ENCODE data around the gene CCDC59. TPM values are rescaled to one million over a fixed set of nuclear protein-coding genes. Genes with fewer than 3 reads are reported as not detected.
A peak's percentile ranks its signal among the peaks of the same experiment; 100 is the strongest.

Gene CCDC59
- total and polyA plus RNA-seq, 9 of the 15 experiments (the other 6 are each of a cell fraction or from before 2014, with no cell fraction given) = 34.0 to 186 (median 119) TPM

DNA sequence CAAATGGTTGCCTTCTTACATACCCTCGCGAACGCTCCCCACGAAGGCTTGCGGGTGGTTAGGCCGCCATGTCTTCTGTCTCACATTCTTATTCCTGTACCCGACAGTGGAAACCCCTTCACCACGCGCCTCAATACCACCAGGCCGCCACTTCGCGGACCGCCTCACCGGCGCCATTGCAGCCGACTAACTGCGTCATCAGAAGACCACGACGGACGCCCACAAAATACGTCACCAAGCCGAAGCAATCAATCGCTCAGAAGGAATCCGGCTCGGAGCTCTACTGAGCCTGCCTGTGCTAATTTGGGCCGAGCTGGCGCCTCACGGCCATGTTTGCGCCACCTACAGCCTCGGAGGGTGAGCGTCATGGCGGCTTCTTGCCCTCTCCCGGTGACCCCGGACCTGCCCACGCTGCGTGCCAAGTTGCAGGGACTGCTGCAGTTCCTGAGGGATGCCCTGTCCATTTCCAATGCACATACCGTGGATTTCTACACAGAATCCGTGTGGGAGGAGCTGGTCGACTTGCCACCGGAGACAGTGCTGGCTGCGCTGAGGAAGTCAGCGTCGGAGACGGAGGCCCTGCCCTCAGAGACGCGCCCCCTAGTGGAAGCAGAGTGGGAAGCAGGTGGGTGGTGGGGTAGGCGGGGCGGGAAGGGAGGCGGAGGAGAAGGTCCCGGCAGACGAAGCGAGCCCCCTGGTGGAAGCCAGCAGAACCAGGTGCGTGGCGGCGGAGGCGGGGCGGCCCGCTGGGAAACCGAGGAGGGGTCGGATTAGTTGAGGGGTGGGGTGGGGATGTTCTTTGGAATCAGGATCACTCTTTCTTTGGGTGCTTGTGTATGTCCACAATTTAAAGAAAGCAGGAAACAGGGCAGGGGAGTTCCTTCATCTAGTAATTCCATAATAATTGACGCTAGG is at the start of gene CCDC59, which contains the start of gene METTL25 (continued):
- TF ChIP-seq, protein P1, sequence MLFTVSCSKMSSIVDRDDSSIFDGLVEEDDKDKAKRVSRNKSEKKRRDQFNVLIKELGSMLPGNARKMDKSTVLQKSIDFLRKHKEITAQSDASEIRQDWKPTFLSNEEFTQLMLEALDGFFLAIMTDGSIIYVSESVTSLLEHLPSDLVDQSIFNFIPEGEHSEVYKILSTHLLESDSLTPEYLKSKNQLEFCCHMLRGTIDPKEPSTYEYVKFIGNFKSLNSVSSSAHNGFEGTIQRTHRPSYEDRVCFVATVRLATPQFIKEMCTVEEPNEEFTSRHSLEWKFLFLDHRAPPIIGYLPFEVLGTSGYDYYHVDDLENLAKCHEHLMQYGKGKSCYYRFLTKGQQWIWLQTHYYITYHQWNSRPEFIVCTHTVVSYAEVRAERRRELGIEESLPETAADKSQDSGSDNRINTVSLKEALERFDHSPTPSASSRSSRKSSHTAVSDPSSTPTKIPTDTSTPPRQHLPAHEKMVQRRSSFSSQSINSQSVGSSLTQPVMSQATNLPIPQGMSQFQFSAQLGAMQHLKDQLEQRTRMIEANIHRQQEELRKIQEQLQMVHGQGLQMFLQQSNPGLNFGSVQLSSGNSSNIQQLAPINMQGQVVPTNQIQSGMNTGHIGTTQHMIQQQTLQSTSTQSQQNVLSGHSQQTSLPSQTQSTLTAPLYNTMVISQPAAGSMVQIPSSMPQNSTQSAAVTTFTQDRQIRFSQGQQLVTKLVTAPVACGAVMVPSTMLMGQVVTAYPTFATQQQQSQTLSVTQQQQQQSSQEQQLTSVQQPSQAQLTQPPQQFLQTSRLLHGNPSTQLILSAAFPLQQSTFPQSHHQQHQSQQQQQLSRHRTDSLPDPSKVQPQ (CRISPR knock-in tag; IDR thresholded peaks at IDR 0.05; ENCODE audit: borderline replicate concordance) = no peak
- TF ChIP-seq ZNF398 (CRISPR knock-in tag; IDR thresholded peaks at IDR 0.05) = no peak
- TF ChIP-seq MYBL2 (IDR thresholded peaks at IDR 0.05; ENCODE audit: low read depth) = peak; percentile 51
- TF ChIP-seq MYBL2 (CRISPR knock-in tag; IDR thresholded peaks at IDR 0.05; ENCODE audit: borderline replicate concordance) = no peak
- TF ChIP-seq HMG20B (CRISPR knock-in tag; IDR thresholded peaks at IDR 0.05) = no peak
- no peak for TF ChIP-seq CGGBP1 (CRISPR knock-in tag; IDR thresholded peaks at IDR 0.05)
- no peak for TF ChIP-seq ZNF717 (CRISPR knock-in tag; IDR thresholded peaks at IDR 0.05)
- no peak for TF ChIP-seq DMBX1 (CRISPR knock-in tag; IDR thresholded peaks at IDR 0.05; ENCODE audit: borderline replicate concordance)
- TF ChIP-seq ZFP1 (CRISPR knock-in tag; IDR thresholded peaks at IDR 0.05) = no peak
- TF ChIP-seq FIP1L1 (IDR thresholded peaks at IDR 0.05; ENCODE audit: low read depth, low read length, poor library complexity, severe bottlenecking) = peak; percentile 61
- TF ChIP-seq ZNF764 (CRISPR knock-in tag; IDR thresholded peaks at IDR 0.05; ENCODE audit: low read depth) = no peak
- TF ChIP-seq, protein P2, sequence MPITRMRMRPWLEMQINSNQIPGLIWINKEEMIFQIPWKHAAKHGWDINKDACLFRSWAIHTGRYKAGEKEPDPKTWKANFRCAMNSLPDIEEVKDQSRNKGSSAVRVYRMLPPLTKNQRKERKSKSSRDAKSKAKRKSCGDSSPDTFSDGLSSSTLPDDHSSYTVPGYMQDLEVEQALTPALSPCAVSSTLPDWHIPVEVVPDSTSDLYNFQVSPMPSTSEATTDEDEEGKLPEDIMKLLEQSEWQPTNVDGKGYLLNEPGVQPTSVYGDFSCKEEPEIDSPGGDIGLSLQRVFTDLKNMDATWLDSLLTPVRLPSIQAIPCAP (CRISPR knock-in tag; IDR thresholded peaks at IDR 0.05; ENCODE audit: borderline replicate concordance) = no peak
- TF ChIP-seq HINFP (tag; conservative IDR thresholded peaks at IDR 0.05; ENCODE audit: low read depth) = peak; percentile 56; the same call in 1 of the 2 replicates
- TF ChIP-seq MECOM (CRISPR knock-in tag; IDR thresholded peaks at IDR 0.05) = no peak
- no peak for TF ChIP-seq ETS2 (tag; IDR thresholded peaks at IDR 0.05; ENCODE audit: borderline replicate concordance, poor library complexity, severe bottlenecking)
